GM23338 (cell line): ENCODE measurements around the gene USP32. TPM values are rescaled to one million over a fixed set of nuclear protein-coding genes. Genes with fewer than 3 reads are reported as not detected.

ENCODE experiments used
- ATAC-seq: fragments of 200-7000 bp; cut with Tn5 transposase; 3 replicates; pipeline ENCODE4 v1.9.1; 2020
- DNase-seq: peaks from one replicate; pipeline ENCODE4 v3.0.0-alpha.2; 2015; ENCODE audit warnings: low spot score
- H2AFZ ChIP-seq: fragments of 200-600 bp; sonication (generic); 2 replicates; pipeline ENCODE4 v1.8.0; 2016; ENCODE audit warnings: antibody characterized with exemption, mild to moderate bottlenecking, moderate library complexity
- H3F3A ChIP-seq: fragments of 200-600 bp; sonication (generic); replicated peaks from 2 replicates; pipeline ENCODE4 v1.8.0; 2017; ENCODE audit warnings: antibody characterized with exemption, mixed run types, low read depth
- H3K27ac ChIP-seq: fragments of 200-600 bp; sonication (generic); 2 replicates; pipeline ENCODE4 v1.6.1; 2016; ENCODE audit warnings: low read depth
- H3K27me3 ChIP-seq: fragments of 200-600 bp; sonication (generic); 2 replicates; pipeline ENCODE4 v1.8.0; 2016; ENCODE audit warnings: mild to moderate bottlenecking, mixed run types, moderate library complexity; ENCODE audit not compliant: insufficient read depth
- H3K36me3 ChIP-seq: fragments of 200-600 bp; sonication (generic); 2 replicates; pipeline ENCODE4 v1.8.0; 2016; ENCODE audit warnings: mild to moderate bottlenecking; ENCODE audit not compliant: insufficient read depth
- H3K4me1 ChIP-seq: fragments of 200-600 bp; sonication (generic); 2 replicates; pipeline ENCODE4 v1.8.0; 2016; ENCODE audit warnings: mild to moderate bottlenecking, moderate library complexity; ENCODE audit not compliant: insufficient read depth
- H3K4me2 ChIP-seq: fragments of 200-600 bp; sonication (generic); 2 replicates; pipeline ENCODE4 v1.7.1; 2017; ENCODE audit warnings: mixed run types
- H3K4me3 ChIP-seq: fragments of 200-600 bp; sonication (generic); 2 replicates; pipeline ENCODE4 v1.6.1; 2016; ENCODE audit warnings: mixed run types
- H3K79me2 ChIP-seq: fragments of 200-600 bp; sonication (generic); replicated peaks from 2 replicates; pipeline ENCODE4 v1.8.0; 2017; ENCODE audit warnings: mild to moderate bottlenecking; ENCODE audit not compliant: insufficient read depth
- H3K9me2 ChIP-seq: fragments of 200-600 bp; sonication (generic); 2 replicates; pipeline ENCODE4 v1.8.0; 2017; ENCODE audit not compliant: insufficient read depth
- H4K20me1 ChIP-seq: fragments of 200-600 bp; sonication (generic); replicated peaks from 2 replicates; pipeline ENCODE4 v1.8.0; 2017; ENCODE audit warnings: mild to moderate bottlenecking; ENCODE audit not compliant: insufficient read depth
- H3K27ac Mint-ChIP-seq: 2 replicates; pipeline ENCODE4 v1.8.0; 2020; ENCODE audit warnings: inconsistent platforms, mild to moderate bottlenecking, moderate library complexity, mixed read lengths
- H3K27me3 Mint-ChIP-seq: 3 replicates; pipeline ENCODE4 v1.8.0; 2022; ENCODE audit warnings: low read depth, mild to moderate bottlenecking, moderate library complexity, mixed read lengths, inconsistent platforms; ENCODE audit not compliant: insufficient read depth, poor library complexity
- H3K36me3 Mint-ChIP-seq: 3 replicates; pipeline ENCODE4 v1.8.0; 2021; ENCODE audit warnings: low read depth, mild to moderate bottlenecking, inconsistent platforms, moderate library complexity, mixed read lengths
- H3K4me1 Mint-ChIP-seq: 3 replicates; pipeline ENCODE4 v1.8.0; 2020; ENCODE audit warnings: mild to moderate bottlenecking, inconsistent platforms, mixed read lengths
- H3K4me3 Mint-ChIP-seq: 3 replicates; pipeline ENCODE4 v1.8.0; 2021; ENCODE audit warnings: moderate library complexity, mild to moderate bottlenecking, inconsistent platforms, mixed read lengths
- H3K9me3 Mint-ChIP-seq: 3 replicates; pipeline ENCODE4 v1.8.0; 2020; ENCODE audit warnings: moderate library complexity, mild to moderate bottlenecking, inconsistent platforms, mixed read lengths
- CREB1 ChIP-seq: fragments of 250-450 bp; sonication (Bioruptor Pico); IDR thresholded peaks from 2 replicates; pipeline ENCODE4 v1.5.0; 2020; ENCODE audit warnings: low read depth, mild to moderate bottlenecking, moderate library complexity
- ETS1 ChIP-seq: IDR thresholded peaks from 2 replicates; pipeline ENCODE4 v1.6.1; 2016; ENCODE audit warnings: antibody characterized with exemption
- EZH2 ChIP-seq: fragments of 200-600 bp; sonication (generic); IDR thresholded peaks from one replicate; pipeline ENCODE4 v1.8.0; 2017; ENCODE audit warnings: antibody characterized with exemption, mild to moderate bottlenecking, low read depth; ENCODE audit not compliant: unreplicated experiment
- EZH2phosphoT487 ChIP-seq: fragments of 200-600 bp; sonication (generic); IDR thresholded peaks from one replicate; pipeline ENCODE4 v1.8.1; 2018; ENCODE audit warnings: antibody characterized with exemption; ENCODE audit not compliant: unreplicated experiment
- JUNB ChIP-seq: IDR thresholded peaks from one replicate; pipeline ENCODE4 v1.6.1; 2016; ENCODE audit warnings: antibody characterized with exemption; ENCODE audit not compliant: unreplicated experiment
- NANOG ChIP-seq: IDR thresholded peaks from 2 replicates; pipeline ENCODE4 v1.6.1; 2016; ENCODE audit warnings: antibody characterized with exemption, borderline replicate concordance
- POLR2AphosphoS5 ChIP-seq: IDR thresholded peaks from 2 replicates; pipeline ENCODE4 v1.6.1; 2016; ENCODE audit warnings: antibody characterized with exemption, low read depth
- REST ChIP-seq: IDR thresholded peaks from one replicate; pipeline ENCODE4 v1.6.1; 2018; ENCODE audit warnings: antibody characterized with exemption; ENCODE audit not compliant: unreplicated experiment
- STAT1 ChIP-seq: IDR thresholded peaks from one replicate; pipeline ENCODE4 v1.6.1; 2016; ENCODE audit warnings: antibody characterized with exemption; ENCODE audit not compliant: unreplicated experiment
- ZNF114 ChIP-seq: fragments of 250-450 bp; sonication (Bioruptor Pico); IDR thresholded peaks from 2 replicates; pipeline ENCODE4 v1.5.0; 2020; ENCODE audit warnings: mild to moderate bottlenecking, moderate library complexity
- ZNF331 ChIP-seq: fragments of 250-450 bp; sonication (Bioruptor Pico); IDR thresholded peaks from 2 replicates; pipeline ENCODE4 v1.5.0; 2020; ENCODE audit warnings: low read depth, mild to moderate bottlenecking, moderate library complexity
- ZNF462 ChIP-seq: fragments of 250-450 bp; sonication (Bioruptor Pico); IDR thresholded peaks from 2 replicates; pipeline ENCODE4 v1.5.0; 2020; ENCODE audit warnings: mild to moderate bottlenecking, moderate library complexity
- polyA plus RNA-seq: library from polyadenylated mRNA; unstranded; fragments of >200 nt; fragmentation: Nextera tagmentation; extraction: Ambion mirVana; gene quantifications from 2 replicates; pipeline ENCODE4 v1.2.1, GENCODE V29; 2016
- total RNA-seq: library from RNA; depleted of rRNA; stranded (reverse); fragments of >200 nt; shearing (Covaris generic); gene quantifications from 2 replicates; pipeline ENCODE4 v1.2.3, GENCODE V29; 2014
- TF ChIP-seq, protein P1 (sequence below), 2 experiments: fragments of 200-600 bp in 1 of 2; sonication (generic) in 1 of 2; conservative IDR thresholded peaks; 2 replicates each; pipeline versions ENCODE4 v1.5.1 to v1.6.1; 2016 to 2017; ENCODE audit warnings: antibody characterized with exemption in 2 of 2, low read depth in 2 of 2, mild to moderate bottlenecking in 2 of 2, moderate library complexity in 1 of 2

Gene USP32
- total and polyA plus RNA-seq, 2 experiments from 2014 or later: 43.6 to 129 TPM

DNA sequence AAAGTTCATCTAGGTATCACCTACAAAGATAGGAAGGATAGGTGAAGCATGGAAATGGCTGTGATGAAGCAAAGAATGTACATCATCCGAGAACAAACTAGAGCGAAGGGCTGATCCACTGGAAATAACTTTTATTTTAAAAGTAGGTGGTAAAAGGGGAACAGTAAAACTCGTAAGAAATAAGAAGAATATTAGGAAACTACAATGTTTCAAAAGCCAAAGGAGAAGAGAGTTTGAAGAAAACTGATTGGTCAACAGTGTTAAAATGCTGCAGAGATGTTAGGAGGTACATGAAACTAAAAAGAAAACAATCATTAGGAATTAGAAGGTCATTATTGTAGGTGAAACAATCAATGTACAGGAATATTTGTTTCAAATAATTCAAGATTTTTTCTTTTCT, 108.1 kb downstream of the USP32 start:
- Mint-ChIP-seq H3K27ac (no peak overlapping the region), H3K27me3 (no peaks in the 10 kb centered on the region), H3K4me1 (no peaks in the 10 kb centered on the region; the same call in 2 of the 3 replicates), H3K4me3 (no peak overlapping the region), H3K9me3 (no peaks in the 10 kb centered on the region), H3K36me3 (peaks cover 9% of the 10 kb centered on the region; the same call in 2 of the 3 replicates)
- Histone ChIP-seq H3K36me3 (no peaks in the 10 kb centered on the region; the same call in 1 of the 2 replicates), H3K9me2 (no peaks in the 10 kb centered on the region), H3F3A (no peaks in the 10 kb centered on the region), H3K4me3 (no peak overlapping the region), H3K27ac (no peak overlapping the region), H3K79me2 (peaks cover 9% of the 10 kb centered on the region), H3K4me1 (no peaks in the 10 kb centered on the region), H2AFZ (no peak overlapping the region), H3K27me3 (no peaks in the 10 kb centered on the region), H3K4me2 (no peak overlapping the region), H4K20me1 (peaks cover 2% of the 10 kb centered on the region)
- DNase-seq (no peak), ATAC-seq (no peak)
- no peak for TF ChIP-seq STAT1
- no peak for TF ChIP-seq NANOG
- no peak for TF ChIP-seq ETS1
- no peak for TF ChIP-seq CREB1 (CRISPR knock-in tag)
- TF ChIP-seq JUNB: no peak
- no peak for TF ChIP-seq REST
- TF ChIP-seq EZH2phosphoT487: no peak
- no peak for TF ChIP-seq POLR2AphosphoS5
- TF ChIP-seq EZH2: no peak
- no peak for TF ChIP-seq ZNF114 (CRISPR knock-in tag)
- TF ChIP-seq ZNF331 (CRISPR knock-in tag): no peak
- TF ChIP-seq, protein P1, sequence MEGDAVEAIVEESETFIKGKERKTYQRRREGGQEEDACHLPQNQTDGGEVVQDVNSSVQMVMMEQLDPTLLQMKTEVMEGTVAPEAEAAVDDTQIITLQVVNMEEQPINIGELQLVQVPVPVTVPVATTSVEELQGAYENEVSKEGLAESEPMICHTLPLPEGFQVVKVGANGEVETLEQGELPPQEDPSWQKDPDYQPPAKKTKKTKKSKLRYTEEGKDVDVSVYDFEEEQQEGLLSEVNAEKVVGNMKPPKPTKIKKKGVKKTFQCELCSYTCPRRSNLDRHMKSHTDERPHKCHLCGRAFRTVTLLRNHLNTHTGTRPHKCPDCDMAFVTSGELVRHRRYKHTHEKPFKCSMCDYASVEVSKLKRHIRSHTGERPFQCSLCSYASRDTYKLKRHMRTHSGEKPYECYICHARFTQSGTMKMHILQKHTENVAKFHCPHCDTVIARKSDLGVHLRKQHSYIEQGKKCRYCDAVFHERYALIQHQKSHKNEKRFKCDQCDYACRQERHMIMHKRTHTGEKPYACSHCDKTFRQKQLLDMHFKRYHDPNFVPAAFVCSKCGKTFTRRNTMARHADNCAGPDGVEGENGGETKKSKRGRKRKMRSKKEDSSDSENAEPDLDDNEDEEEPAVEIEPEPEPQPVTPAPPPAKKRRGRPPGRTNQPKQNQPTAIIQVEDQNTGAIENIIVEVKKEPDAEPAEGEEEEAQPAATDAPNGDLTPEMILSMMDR (conservative IDR thresholded peaks at IDR 0.05; ENCODE audit: low read depth in 2 of 2): no peak
- TF ChIP-seq ZNF462 (CRISPR knock-in tag): no peak
